Gastroesophageal sphincter (tissue), 4 donors: Measurements from ENCODE around the gene GTF3C1. TPM values are rescaled to one million over a fixed set of nuclear protein-coding genes. Genes with fewer than 3 reads are reported as not detected.

Experiments
- ATAC-seq: fragments of 150-250 bp; one replicate; pipeline ENCODE4 v1.9.1; 2016; ENCODE audit warnings: mild to moderate bottlenecking, moderate library complexity
- H3K27ac ChIP-seq, 4 donors: fragments of 200-600 bp; sonication (generic) in 3 of 4; 1 replicate in 3 of 4; 2 replicates in 1 of 4; pipeline ENCODE4 v1.5.1; 2016 to 2019
- H3K27me3 ChIP-seq: fragments of 200-600 bp; sonication (generic); one replicate; pipeline ENCODE4 v1.5.1; 2019
- H3K36me3 ChIP-seq, 2 donors: fragments of 200-600 bp; sonication (generic); one replicate each; pipeline ENCODE4 v1.5.1; 2019; ENCODE audit warnings: control low read depth in 1 of 2
- H3K4me1 ChIP-seq, 3 donors: fragments of 200-600 bp; sonication (generic); 1 replicate in 2 of 3; 2 replicates in 1 of 3; pipeline ENCODE4 v1.5.1; 2016 to 2019; ENCODE audit warnings: control low read depth in 2 of 3
- H3K4me3 ChIP-seq, 2 donors: fragments of 200-600 bp; sonication (generic); one replicate each; pipeline ENCODE4 v1.5.1; 2019; ENCODE audit warnings: mild to moderate bottlenecking in 1 of 2, moderate library complexity in 1 of 2
- H3K9me3 ChIP-seq, 3 donors: fragments of 200-600 bp; sonication (generic); one replicate each; pipeline ENCODE4 v1.5.1; 2017 to 2019; ENCODE audit warnings: control low read depth in 2 of 3
- EP300 ChIP-seq: sonication (generic); formaldehyde crosslinking; IDR thresholded peaks from one replicate; pipeline ENCODE4 v1.6.1; 2017; ENCODE audit warnings: antibody characterized with exemption, mild to moderate bottlenecking
- POLR2A ChIP-seq, 2 donors: fragments of 450-650 bp; IDR thresholded peaks; one replicate each; pipeline ENCODE4 v1.6.1; 2017; ENCODE audit warnings: antibody characterized with exemption in 2 of 2, mild to moderate bottlenecking in 2 of 2, moderate library complexity in 1 of 2
- POLR2AphosphoS5 ChIP-seq: sonication (generic); formaldehyde crosslinking; IDR thresholded peaks from one replicate; pipeline ENCODE4 v1.6.1; 2017; ENCODE audit warnings: antibody characterized with exemption
- WGBS, 2 donors: methylation state at CpG; one replicate each; pipeline ENCODE4 v1.1.5; 2018; ENCODE audit warnings: low coverage in 1 of 2; 5-methylcytosine and 5-hydroxymethylcytosine counted together
- total RNA-seq, 4 donors: library from RNA; depleted of rRNA; stranded (reverse); fragments of >200 nt; gene quantifications; one replicate each; pipeline ENCODE4 v1.1.0, GENCODE V29; 2016
- TF ChIP-seq, protein P1 (sequence below), 4 experiments: fragments of 200-600 bp in 2 of 4; fragments of 450-650 bp in 2 of 4; sonication (generic) in 1 of 4; IDR thresholded peaks; one replicate each; pipeline ENCODE4 v1.5.1; 2017 to 2019; ENCODE audit warnings: antibody characterized with exemption in 4 of 4, mild to moderate bottlenecking in 2 of 4, moderate library complexity in 2 of 4

The GTF3C1 gene
- total RNA-seq, 4 donors from 2014 or later, result 37.0 to 57.8 (median 49.1) TPM

DNA sequence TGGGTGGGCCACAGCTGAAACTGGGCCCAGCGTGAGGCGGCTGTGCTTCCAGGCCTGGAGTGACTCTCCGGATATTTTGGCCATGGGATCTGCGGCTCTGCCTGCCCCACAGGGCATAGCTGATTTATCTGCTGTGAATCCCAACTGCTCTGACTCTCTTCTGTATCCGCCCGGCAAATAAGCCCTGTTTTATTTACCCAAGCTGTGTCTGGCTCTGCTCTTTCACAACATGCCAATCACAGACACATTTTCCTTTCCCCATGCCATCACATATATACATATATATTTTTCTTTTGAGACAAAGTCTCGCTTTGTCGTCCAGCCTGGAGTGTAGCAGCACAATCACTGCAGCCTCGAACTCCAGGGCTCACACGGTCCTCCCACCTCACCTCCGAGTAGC lies 33.3 kb downstream of the GTF3C1 start:
- Histone ChIP-seq H3K27ac (no peak overlapping the region), H3K36me3 (peaks cover 0 to 75% of the 10 kb centered on the region in 2 donors), H3K4me1 (peaks cover 0 to 18% (median 5%) of the 10 kb centered on the region in 3 donors), H3K27me3 (no peaks in the 10 kb centered on the region), H3K9me3 (no peaks in the 10 kb centered on the region), H3K4me3 (no peak overlapping the region)
- 83 to 100% methylated on average over 2 to 7 of the region's 11 CpGs for WGBS, 2 donors
- TF ChIP-seq POLR2AphosphoS5 (no peak), EP300 (no peak), POLR2A (IDR thresholded peaks at IDR 0.05) (no peak)
- TF ChIP-seq, protein P1, sequence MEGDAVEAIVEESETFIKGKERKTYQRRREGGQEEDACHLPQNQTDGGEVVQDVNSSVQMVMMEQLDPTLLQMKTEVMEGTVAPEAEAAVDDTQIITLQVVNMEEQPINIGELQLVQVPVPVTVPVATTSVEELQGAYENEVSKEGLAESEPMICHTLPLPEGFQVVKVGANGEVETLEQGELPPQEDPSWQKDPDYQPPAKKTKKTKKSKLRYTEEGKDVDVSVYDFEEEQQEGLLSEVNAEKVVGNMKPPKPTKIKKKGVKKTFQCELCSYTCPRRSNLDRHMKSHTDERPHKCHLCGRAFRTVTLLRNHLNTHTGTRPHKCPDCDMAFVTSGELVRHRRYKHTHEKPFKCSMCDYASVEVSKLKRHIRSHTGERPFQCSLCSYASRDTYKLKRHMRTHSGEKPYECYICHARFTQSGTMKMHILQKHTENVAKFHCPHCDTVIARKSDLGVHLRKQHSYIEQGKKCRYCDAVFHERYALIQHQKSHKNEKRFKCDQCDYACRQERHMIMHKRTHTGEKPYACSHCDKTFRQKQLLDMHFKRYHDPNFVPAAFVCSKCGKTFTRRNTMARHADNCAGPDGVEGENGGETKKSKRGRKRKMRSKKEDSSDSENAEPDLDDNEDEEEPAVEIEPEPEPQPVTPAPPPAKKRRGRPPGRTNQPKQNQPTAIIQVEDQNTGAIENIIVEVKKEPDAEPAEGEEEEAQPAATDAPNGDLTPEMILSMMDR (IDR thresholded peaks at IDR 0.05), result no peak
- no peak for ATAC-seq

DNA sequence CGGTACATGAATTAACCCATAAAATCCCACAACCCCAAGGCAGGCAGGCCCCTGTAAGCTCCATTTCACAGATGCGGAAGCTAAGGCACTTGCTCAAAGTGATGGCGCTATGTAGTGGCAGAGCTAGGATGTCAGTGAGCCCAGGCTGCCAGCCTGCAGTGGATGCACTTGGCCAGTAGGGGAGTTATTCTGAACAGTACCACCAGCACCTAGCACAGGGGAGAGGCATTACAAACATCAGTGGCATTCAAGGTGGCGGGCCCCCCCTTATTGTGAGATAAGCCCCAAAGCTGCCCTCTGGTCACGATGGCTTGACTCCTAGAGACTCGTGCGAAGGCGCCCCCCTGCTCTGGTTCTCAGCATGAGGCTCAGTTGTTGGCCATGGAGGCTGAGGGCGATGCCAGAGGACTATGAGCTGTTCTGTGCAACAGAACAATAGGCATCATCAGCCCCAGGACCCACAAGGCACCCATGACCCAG lies 33.8 kb downstream of the GTF3C1 start:
- no peaks in the 10 kb centered on the region for H3K9me3 ChIP-seq
- peaks cover 0 to 14% (median 2%) of the 10 kb centered on the region in 3 donors for H3K4me1 ChIP-seq
- H3K4me3 ChIP-seq, result no peak overlapping the region
- H3K27ac ChIP-seq, result no peak overlapping the region
- no peak for TF ChIP-seq EP300
- TF ChIP-seq, protein P1 (IDR thresholded peaks at IDR 0.05), result peak in 2 of 4 experiments; percentile 28 to 40
- 90 to 94% methylated on average over 2 to 3 of the region's 9 CpGs for WGBS, 2 donors
- peaks cover 0 to 80% of the 10 kb centered on the region in 2 donors for H3K36me3 ChIP-seq
- no peaks in the 10 kb centered on the region for H3K27me3 ChIP-seq
- no peak for ATAC-seq

DNA sequence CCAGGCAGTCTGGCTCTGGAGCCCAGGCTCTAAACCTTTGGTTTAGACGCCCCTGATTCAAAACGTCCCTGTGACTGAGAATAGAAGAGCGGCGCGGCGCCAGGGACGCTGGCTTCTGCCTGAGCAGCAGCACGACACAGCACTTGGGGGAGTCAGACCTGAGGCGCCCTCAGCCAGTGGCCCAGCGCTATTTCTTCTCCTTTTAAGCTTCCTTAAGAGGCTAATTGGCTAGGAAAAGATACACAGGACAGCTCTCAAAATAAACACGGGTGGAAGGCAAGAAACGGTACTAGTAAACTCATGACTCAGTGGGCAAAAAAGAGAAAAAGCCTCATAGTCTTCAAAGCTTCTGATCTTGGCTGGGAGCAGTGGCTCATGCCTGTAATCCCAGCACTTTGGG lies 34.9 kb downstream of the GTF3C1 start:
- H3K36me3 ChIP-seq, result peaks cover 0 to 88% of the 10 kb centered on the region in 2 donors

DNA sequence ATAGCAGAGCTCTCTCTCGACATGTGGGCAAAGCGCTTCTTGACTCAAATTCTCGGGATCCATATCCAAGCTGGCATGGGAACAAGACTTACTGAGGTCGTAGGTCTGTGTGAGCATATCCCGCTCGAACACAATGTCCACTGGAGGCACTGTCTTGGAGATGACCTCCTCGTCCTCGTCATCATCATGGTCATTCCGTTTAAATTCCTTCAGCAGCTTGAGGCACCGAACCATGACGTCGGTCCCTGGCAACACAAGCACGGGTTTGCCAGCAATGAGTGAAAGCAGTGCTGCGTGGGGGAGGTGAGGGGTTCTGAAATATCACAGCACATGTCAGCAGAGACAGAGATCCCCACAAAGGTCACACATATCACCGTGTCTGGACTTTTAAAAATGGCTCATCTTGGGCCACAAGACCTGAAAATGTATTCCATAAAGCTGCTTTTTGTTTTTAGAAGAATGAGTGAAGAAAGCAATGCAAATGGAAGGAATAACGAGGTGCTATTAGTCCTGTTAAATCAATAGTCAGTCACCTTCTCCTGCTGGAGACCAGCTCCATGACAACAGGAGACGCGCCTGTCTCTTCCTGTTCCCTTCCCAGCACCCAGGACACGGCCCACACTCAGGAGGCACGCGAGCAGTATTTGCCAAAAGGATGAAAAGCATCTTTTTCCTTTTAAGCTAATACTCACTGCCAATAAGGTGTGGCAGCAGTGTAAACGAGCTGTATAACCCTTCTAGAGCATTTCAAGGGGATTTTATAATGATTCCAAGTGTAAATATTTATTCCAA lies 37.9 kb downstream of the GTF3C1 start:
- no peaks in the 10 kb centered on the region for H3K9me3 ChIP-seq
- no peaks in the 10 kb centered on the region for H3K27me3 ChIP-seq
- TF ChIP-seq, protein P1 (IDR thresholded peaks at IDR 0.05), result no peak
- TF ChIP-seq POLR2A (IDR thresholded peaks at IDR 0.05), result no peak
- no peak for TF ChIP-seq POLR2AphosphoS5
- TF ChIP-seq EP300, result no peak
- ATAC-seq, result no peak
- peaks cover 0 to 88% of the 10 kb centered on the region in 2 donors for H3K36me3 ChIP-seq
- H3K4me1 ChIP-seq, result peaks cover 0 to 7% (median 0%) of the 10 kb centered on the region in 3 donors
- no peak overlapping the region for H3K27ac ChIP-seq
- H3K4me3 ChIP-seq, result no peak overlapping the region
- 77 to 86% methylated on average over 17 of the region's 22 CpGs for WGBS, 2 donors

More for the DNA sequence above, 34.9 kb downstream of the GTF3C1 start:
- Histone ChIP-seq H3K4me1 (peaks cover 0 to 7% (median 0%) of the 10 kb centered on the region in 3 donors), H3K27me3 (no peaks in the 10 kb centered on the region), H3K27ac (peak overlapping the region in 1 of 4 donors; percentile 22), H3K9me3 (no peaks in the 10 kb centered on the region), H3K4me3 (no peak overlapping the region)
- peak; percentile 65 for TF ChIP-seq POLR2AphosphoS5
- TF ChIP-seq, protein P1 (IDR thresholded peaks at IDR 0.05), result no peak
- no peak for ATAC-seq
- 51 to 75% methylated on average over 2 of the region's 12 CpGs for WGBS, 2 donors

DNA sequence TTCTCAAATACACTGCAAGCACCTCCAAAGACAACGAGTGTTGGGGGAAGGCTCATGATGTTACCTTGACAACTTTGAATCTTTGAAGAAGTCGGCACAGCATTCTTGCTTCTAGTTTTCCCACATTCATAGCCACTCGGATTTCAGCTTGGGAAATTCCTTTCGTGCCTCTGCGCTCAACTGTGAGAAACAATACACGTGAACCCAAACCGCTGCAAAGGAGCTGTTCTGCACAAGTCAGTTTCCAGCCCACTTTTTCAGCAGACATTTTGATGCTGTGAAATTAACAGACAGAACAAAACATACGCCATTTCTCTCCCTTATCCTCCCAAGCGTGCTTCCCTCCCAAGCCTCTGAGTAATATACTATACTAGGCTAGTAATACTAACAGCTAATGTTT lies 41.2 kb downstream of the GTF3C1 start:
- Histone ChIP-seq H3K27me3 (no peaks in the 10 kb centered on the region), H3K4me3 (no peak overlapping the region), H3K27ac (no peak overlapping the region), H3K36me3 (peaks cover 0 to 100% of the 10 kb centered on the region in 2 donors), H3K9me3 (no peaks in the 10 kb centered on the region), H3K4me1 (no peaks in the 10 kb centered on the region)
- ATAC-seq, result no peak
- no peak for TF ChIP-seq POLR2A (IDR thresholded peaks at IDR 0.05)
- 92 to 94% methylated on average over 4 to 9 of the region's 9 CpGs for WGBS, 2 donors
